RWPE2 (cell line): ENCODE measurements around the gene CIB4.

Experiments used
- ATAC-seq: fragments of 200-7000 bp; cut with Tn5 transposase; 3 replicates; pipeline ENCODE4 v1.9.1; 2021; ENCODE audit warnings: low read depth
- DNase-seq: peaks from one replicate; pipeline ENCODE4 v3.0.0-alpha.2; 2020; ENCODE audit warnings: low spot score
- H3K27ac ChIP-seq: fragments of 450-650 bp; 2 replicates; pipeline ENCODE4 v1.5.1; 2017; ENCODE audit warnings: mild to moderate bottlenecking; ENCODE audit not compliant: poor library complexity, severe bottlenecking
- H3K27me3 ChIP-seq: fragments of 250-450 bp; sonication (Bioruptor Pico); 2 replicates; pipeline ENCODE4 v1.5.1; 2021; ENCODE audit warnings: mild to moderate bottlenecking, moderate library complexity; ENCODE audit not compliant: insufficient read depth, poor library complexity, severe bottlenecking
- H3K36me3 ChIP-seq: fragments of 250-450 bp; sonication (Bioruptor Pico); 2 replicates; pipeline ENCODE4 v1.5.1; 2020; ENCODE audit warnings: low read depth, mild to moderate bottlenecking, moderate library complexity
- H3K4me1 ChIP-seq: fragments of 250-450 bp; sonication (Bioruptor Pico); 2 replicates; pipeline ENCODE4 v1.5.1; 2021; ENCODE audit warnings: mild to moderate bottlenecking, moderate library complexity; ENCODE audit not compliant: insufficient read depth, poor library complexity, severe bottlenecking
- H3K4me3 ChIP-seq: fragments of 250-450 bp; sonication (Bioruptor Pico); 2 replicates; pipeline ENCODE4 v1.5.1; 2021; ENCODE audit warnings: mild to moderate bottlenecking, moderate library complexity; ENCODE audit not compliant: severe bottlenecking
- H3K9me3 ChIP-seq: fragments of 250-450 bp; sonication (Bioruptor Pico); 2 replicates; pipeline ENCODE4 v1.5.1; 2021; ENCODE audit warnings: mild to moderate bottlenecking, moderate library complexity; ENCODE audit not compliant: severe bottlenecking
- TF ChIP-seq, protein P1 (sequence below): fragments of 450-650 bp; IDR thresholded peaks from one replicate; pipeline ENCODE4 v1.5.1; 2017; ENCODE audit warnings: mild to moderate bottlenecking, moderate library complexity; ENCODE audit not compliant: poor library complexity, severe bottlenecking

Gene CIB4

DNA sequence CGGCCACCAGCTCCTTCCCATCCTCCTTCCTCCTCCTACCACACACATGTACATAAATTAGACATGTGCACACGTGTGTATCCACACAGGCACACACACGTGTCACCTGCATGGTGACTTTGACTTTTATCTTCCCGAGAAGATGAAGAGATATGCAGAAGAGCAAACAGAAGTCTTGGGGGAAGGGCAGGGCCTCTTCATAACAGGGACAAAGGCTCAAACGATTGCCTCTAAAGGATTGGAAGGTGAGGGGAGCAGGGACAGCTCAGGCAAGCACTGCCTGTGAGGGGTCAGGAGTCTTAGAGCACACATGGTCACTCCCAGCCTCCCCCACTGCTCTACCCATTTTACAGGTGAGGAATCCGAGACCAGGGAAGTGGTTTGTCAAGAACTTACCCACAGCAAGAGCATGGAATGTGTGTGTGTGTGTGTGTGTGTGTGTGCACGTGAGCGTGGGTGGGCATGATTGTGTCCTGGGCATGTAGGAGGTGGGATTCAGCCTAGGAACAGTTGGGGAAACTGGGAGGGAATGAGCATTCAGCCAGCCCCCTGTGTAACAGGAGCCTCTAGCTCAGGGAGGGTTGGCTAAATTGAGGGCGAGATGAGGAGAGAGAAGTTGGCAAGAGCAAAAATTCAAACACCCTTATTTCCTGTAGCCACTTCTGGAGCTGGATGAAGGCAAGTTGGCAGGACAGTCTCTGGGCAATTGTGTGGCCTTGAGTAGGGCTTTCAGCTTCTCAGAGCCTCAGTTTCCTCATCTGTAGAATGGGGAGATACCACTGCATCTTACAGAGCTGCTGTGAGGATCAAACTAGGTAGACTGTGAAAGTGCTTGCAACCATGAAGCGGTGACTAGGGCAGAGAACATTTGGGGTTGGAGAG lies 24.2 kb downstream of the CIB4 start:
- Histone ChIP-seq H3K27me3 (no peaks in the 10 kb centered on the region), H3K9me3 (no peaks in the 10 kb centered on the region), H3K4me3 (no peak overlapping the region), H3K36me3 (no peaks in the 10 kb centered on the region), H3K27ac (no peak overlapping the region), H3K4me1 (no peaks in the 10 kb centered on the region)
- no peak for ATAC-seq
- TF ChIP-seq, protein P1, sequence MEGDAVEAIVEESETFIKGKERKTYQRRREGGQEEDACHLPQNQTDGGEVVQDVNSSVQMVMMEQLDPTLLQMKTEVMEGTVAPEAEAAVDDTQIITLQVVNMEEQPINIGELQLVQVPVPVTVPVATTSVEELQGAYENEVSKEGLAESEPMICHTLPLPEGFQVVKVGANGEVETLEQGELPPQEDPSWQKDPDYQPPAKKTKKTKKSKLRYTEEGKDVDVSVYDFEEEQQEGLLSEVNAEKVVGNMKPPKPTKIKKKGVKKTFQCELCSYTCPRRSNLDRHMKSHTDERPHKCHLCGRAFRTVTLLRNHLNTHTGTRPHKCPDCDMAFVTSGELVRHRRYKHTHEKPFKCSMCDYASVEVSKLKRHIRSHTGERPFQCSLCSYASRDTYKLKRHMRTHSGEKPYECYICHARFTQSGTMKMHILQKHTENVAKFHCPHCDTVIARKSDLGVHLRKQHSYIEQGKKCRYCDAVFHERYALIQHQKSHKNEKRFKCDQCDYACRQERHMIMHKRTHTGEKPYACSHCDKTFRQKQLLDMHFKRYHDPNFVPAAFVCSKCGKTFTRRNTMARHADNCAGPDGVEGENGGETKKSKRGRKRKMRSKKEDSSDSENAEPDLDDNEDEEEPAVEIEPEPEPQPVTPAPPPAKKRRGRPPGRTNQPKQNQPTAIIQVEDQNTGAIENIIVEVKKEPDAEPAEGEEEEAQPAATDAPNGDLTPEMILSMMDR, result no peak
- DNase-seq, result no peak

DNA sequence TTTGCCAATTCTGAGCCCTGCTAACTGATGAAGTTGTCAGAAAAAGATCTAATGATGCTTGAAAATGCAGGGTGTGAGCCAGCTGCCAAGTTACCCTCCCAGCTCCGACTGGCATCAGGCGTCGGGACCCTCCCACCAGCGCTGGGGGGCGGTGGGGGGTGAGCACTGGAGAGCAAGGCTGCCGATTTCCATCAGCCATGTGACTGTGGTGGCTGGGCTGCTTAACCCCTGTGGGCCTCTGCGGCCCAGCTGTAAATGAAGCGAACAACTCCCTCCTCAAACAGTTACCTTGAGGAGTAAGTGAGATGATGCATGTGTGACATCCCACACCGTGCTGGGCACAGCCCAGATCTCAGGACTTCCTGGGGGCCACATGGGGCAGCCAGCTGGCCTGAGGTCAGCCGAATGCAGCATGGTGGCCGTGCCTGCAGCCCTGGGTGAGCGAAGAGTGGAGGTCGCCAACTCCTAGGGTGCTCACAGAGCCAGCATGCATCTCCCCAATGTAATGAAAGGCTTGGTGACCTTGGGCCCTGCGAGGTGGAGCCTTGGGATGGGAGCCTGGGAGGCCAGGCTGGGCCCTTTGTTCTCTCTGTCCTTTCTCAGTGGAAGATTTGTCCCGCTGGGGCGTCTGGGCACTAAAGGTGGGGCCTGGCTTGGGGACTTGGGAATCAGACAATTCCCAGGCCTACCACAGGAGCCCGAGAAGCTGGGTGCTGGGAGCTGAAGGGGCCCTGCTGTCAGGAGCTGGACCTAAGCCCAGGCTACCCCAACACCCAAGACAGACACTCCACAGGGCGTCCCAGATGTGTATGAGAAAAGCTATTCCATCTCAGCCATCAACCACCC lies 25.1 kb downstream of the CIB4 start:
- no peak overlapping the region for H3K27ac ChIP-seq
- no peaks in the 10 kb centered on the region for H3K4me1 ChIP-seq
- DNase-seq (no peak), ATAC-seq (no peak)
- no peak overlapping the region for H3K4me3 ChIP-seq
- no peaks in the 10 kb centered on the region for H3K36me3 ChIP-seq
- H3K27me3 ChIP-seq, result no peaks in the 10 kb centered on the region
- H3K9me3 ChIP-seq, result no peaks in the 10 kb centered on the region
- TF ChIP-seq, protein P1, result no peak

GRCh38 chr2:26615336-26615859 lies 25.8 kb downstream of the CIB4 start:
- TF ChIP-seq, protein P1, result no peak
- Histone ChIP-seq H3K4me3 (no peak overlapping the region), H3K27me3 (no peaks in the 10 kb centered on the region), H3K9me3 (no peaks in the 10 kb centered on the region), H3K36me3 (no peaks in the 10 kb centered on the region), H3K27ac (no peak overlapping the region), H3K4me1 (no peaks in the 10 kb centered on the region)
- no peak for ATAC-seq
- DNase-seq, result no peak

- Histone ChIP-seq H3K27ac (no peak overlapping the region), H3K4me1 (no peaks in the 10 kb centered on the region), H3K36me3 (no peaks in the 10 kb centered on the region), H3K27me3 (no peaks in the 10 kb centered on the region), H3K4me3 (no peak overlapping the region), H3K9me3 (no peaks in the 10 kb centered on the region)
- ATAC-seq (no peak), DNase-seq (no peak)
- TF ChIP-seq, protein P1, result no peak
Observed at GRCh38 chr2:26614216-26615138, 26.7 kb downstream of the CIB4 start.
